ENCODE measurements around the gene CRIM1.

The CRIM1 gene

GRCh38 chr2:36430549-36430948 lies 75.0 kb downstream of the CRIM1 start:
- DNase-seq (ENCODE audit: low read depth): no peak

GRCh38 chr2:36432479-36432878 lies 76.9 kb downstream of the CRIM1 start:
- DNase-seq (ENCODE audit: low read depth): no peak

GRCh38 chr2:36433311-36434217 lies 78.0 kb downstream of the CRIM1 start:
- no peak for DNase-seq (ENCODE audit: low read depth)

GRCh38 chr2:36438449-36438977 lies 82.9 kb downstream of the CRIM1 start:
- DNase-seq (ENCODE audit: low read depth): peak; percentile 97

GRCh38 chr2:36439084-36439483 lies 83.5 kb downstream of the CRIM1 start:
- DNase-seq (ENCODE audit: low read depth): no peak

GRCh38 chr2:36441065-36441625 lies 85.6 kb downstream of the CRIM1 start:
- DNase-seq (ENCODE audit: low read depth): no peak

GRCh38 chr2:36441816-36442215 lies 86.2 kb downstream of the CRIM1 start:
- DNase-seq (ENCODE audit: low read depth): no peak

- no peak for DNase-seq (ENCODE audit: low read depth)
Measured at GRCh38 chr2:36444216-36444936, 88.8 kb downstream of the CRIM1 start.

- DNase-seq (ENCODE audit: low read depth): no peak
Measured at GRCh38 chr2:36445185-36445866, 89.7 kb downstream of the CRIM1 start.

GRCh38 chr2:36446294-36446693 lies 90.7 kb downstream of the CRIM1 start:
- no peak for DNase-seq (ENCODE audit: low read depth)

GRCh38 chr2:36449213-36449612 lies 93.6 kb downstream of the CRIM1 start:
- DNase-seq (ENCODE audit: low read depth): no peak

- DNase-seq (ENCODE audit: low read depth): no peak
Measured at GRCh38 chr2:36449943-36450392, 94.4 kb downstream of the CRIM1 start.

GRCh38 chr2:36450466-36451196 lies 95.1 kb downstream of the CRIM1 start:
- DNase-seq (ENCODE audit: low read depth): no peak

GRCh38 chr2:36451512-36451911 lies 95.9 kb downstream of the CRIM1 start:
- DNase-seq (ENCODE audit: low read depth): no peak

GRCh38 chr2:36452260-36452659 lies 96.7 kb downstream of the CRIM1 start:
- no peak for DNase-seq (ENCODE audit: low read depth)

- no peak for DNase-seq (ENCODE audit: low read depth)
Measured at GRCh38 chr2:36453652-36454051, 98.1 kb downstream of the CRIM1 start.

GRCh38 chr2:36455011-36455410 lies 99.4 kb downstream of the CRIM1 start:
- DNase-seq (ENCODE audit: low read depth): no peak

GRCh38 chr2:36455788-36456187 lies 100.2 kb downstream of the CRIM1 start:
- no peak for DNase-seq (ENCODE audit: low read depth)

GRCh38 chr2:36456227-36457175 lies 100.9 kb downstream of the CRIM1 start:
- no peak for DNase-seq (ENCODE audit: low read depth)

- no peak for DNase-seq (ENCODE audit: low read depth)
Measured at GRCh38 chr2:36458106-36458505, 102.5 kb downstream of the CRIM1 start.

Measured in HS-27A (cell line).